IMR-90 (cell line): ENCODE data around the gene TMEM170A. TPM values are rescaled to one million over a fixed set of nuclear protein-coding genes. Genes with fewer than 3 reads are reported as not detected.
A peak's percentile ranks its signal among the peaks of the same experiment; 100 is the strongest.
"Not testable (repeated sequence)": the region's sequence is repeated elsewhere in the genome, so short reads cannot be mapped to it uniquely, and the experiment has no call there.

ENCODE experiments used
- ATAC-seq: fragments of 200-7000 bp; cut with Tn5 transposase; 2 replicates; pipeline ENCODE4 v1.9.1; 2020; ENCODE audit warnings: low read depth, mild to moderate bottlenecking, moderate library complexity
- BruUV-seq: library from RNA; stranded (reverse); fragments of 400-500 nt; replicated peaks from 2 replicates; lab custom pipeline; 2021; lab: Mats Ljungman, UMichigan
- CTCF ChIA-PET: fragments of 300-600 bp; formaldehyde crosslinking; extraction: SDS; loops from one replicate; lab custom pipeline; 2021; ENCODE audit warnings: antibody characterized with exemption; lab: Yijun Ruan, JAX
- POLR2A ChIA-PET: fragments of 300-600 bp; sonication (Branson Sonifier 250); formaldehyde crosslinking; loops from one replicate; lab custom pipeline; 2022; ENCODE audit warnings: antibody characterized with exemption; ENCODE audit not compliant: unreplicated experiment; lab: Charles Lee
- DNase-seq: peaks from one replicate; pipeline ENCODE4 v3.0.0; 2013
- H2AFZ ChIP-seq: replicated peaks from 2 replicates; pipeline ENCODE3; 2013; ENCODE audit warnings: low read length, mild to moderate bottlenecking; ENCODE audit not compliant: poor library complexity
- H2AK5ac ChIP-seq: 2 replicates; pipeline ENCODE4 v1.6.1; 2013; ENCODE audit warnings: low read depth, low read length, inconsistent platforms
- H2AK9ac ChIP-seq: replicated peaks from 2 replicates; pipeline ENCODE3; 2013; ENCODE audit warnings: mild to moderate bottlenecking, low read depth, low read length, moderate library complexity; ENCODE audit not compliant: poor library complexity
- H2BK120ac ChIP-seq: 2 replicates; pipeline ENCODE4 v1.6.1; 2013; ENCODE audit warnings: low read depth, low read length, inconsistent platforms
- H2BK15ac ChIP-seq: 3 replicates; pipeline ENCODE4 v1.6.1; 2013; ENCODE audit warnings: low read depth, low read length, inconsistent platforms
- H2BK20ac ChIP-seq: 2 replicates; pipeline ENCODE4 v1.6.1; 2013; ENCODE audit warnings: low read depth, mild to moderate bottlenecking, inconsistent platforms, low read length, moderate library complexity
- H2BK5ac ChIP-seq: 2 replicates; pipeline ENCODE4 v1.6.1; 2013; ENCODE audit warnings: mild to moderate bottlenecking, low read depth, low read length, inconsistent platforms; ENCODE audit not compliant: poor library complexity, severe bottlenecking
- H3K14ac ChIP-seq: replicated peaks from 2 replicates; pipeline ENCODE4 v1.6.1; 2013; ENCODE audit warnings: low read depth, low read length, inconsistent platforms
- H3K18ac ChIP-seq: 2 replicates; pipeline ENCODE4 v1.6.1; 2013; ENCODE audit warnings: low read depth, low read length, control low read depth
- H3K23ac ChIP-seq: 2 replicates; pipeline ENCODE4 v1.6.1; 2013; ENCODE audit warnings: low read depth, low read length, inconsistent platforms
- H3K27ac ChIP-seq: 2 replicates; pipeline ENCODE4 v1.5.1; 2013; ENCODE audit warnings: mild to moderate bottlenecking, control low read depth, low read length; ENCODE audit not compliant: insufficient read depth
- H3K27me3 ChIP-seq: 2 replicates; pipeline ENCODE4 v1.6.1; 2013; ENCODE audit warnings: low read length; ENCODE audit not compliant: control insufficient read depth, insufficient read depth
- H3K36me3 ChIP-seq: 2 replicates; pipeline ENCODE4 v1.6.1; 2013; ENCODE audit warnings: low read length, mixed read lengths; ENCODE audit not compliant: control insufficient read depth, insufficient read depth
- H3K4ac ChIP-seq: 2 replicates; pipeline ENCODE4 v1.6.1; 2013; ENCODE audit warnings: low read depth, low read length, inconsistent platforms
- H3K4me1 ChIP-seq: 2 replicates; pipeline ENCODE4 v1.6.1; 2013; ENCODE audit warnings: low read length, mixed read lengths; ENCODE audit not compliant: control insufficient read depth, insufficient read depth
- H3K4me2 ChIP-seq: 2 replicates; pipeline ENCODE4 v1.6.1; 2013; ENCODE audit warnings: low read depth, mild to moderate bottlenecking, control low read depth, low read length, moderate library complexity
- H3K4me3 ChIP-seq: 2 replicates; pipeline ENCODE4 v1.5.1; 2013; ENCODE audit warnings: low read depth, mild to moderate bottlenecking, control low read depth, low read length, moderate library complexity; ENCODE audit not compliant: insufficient read depth
- H3K56ac ChIP-seq: 2 replicates; pipeline ENCODE4 v1.6.1; 2013; ENCODE audit warnings: low read length, inconsistent platforms; ENCODE audit not compliant: insufficient read depth; ENCODE audit errors: extremely low read depth
- H3K79me1 ChIP-seq, 2 experiments: 2 replicates each; pipeline ENCODE4 v1.6.1; 2013; ENCODE audit warnings: low read length in 2 of 2, inconsistent platforms in 1 of 2, low read depth in 1 of 2
- H3K9ac ChIP-seq: 2 replicates; pipeline ENCODE4 v1.6.1; 2013; ENCODE audit warnings: low read depth, low read length, control low read depth
- H3K9me1 ChIP-seq: 2 replicates; pipeline ENCODE4 v1.6.1; 2013; ENCODE audit warnings: low read length, inconsistent platforms; ENCODE audit not compliant: insufficient read depth
- H3K9me3 ChIP-seq: 2 replicates; pipeline ENCODE4 v1.6.1; 2013; ENCODE audit warnings: low read length; ENCODE audit not compliant: control insufficient read depth, insufficient read depth
- H4K20me1 ChIP-seq: 2 replicates; pipeline ENCODE4 v1.6.1; 2013; ENCODE audit warnings: low read length, inconsistent platforms; ENCODE audit not compliant: insufficient read depth
- H4K5ac ChIP-seq: 2 replicates; pipeline ENCODE4 v1.6.1; 2013; ENCODE audit warnings: mild to moderate bottlenecking, low read depth, low read length, control low read depth
- H4K8ac ChIP-seq, 2 experiments: 2 replicates each; pipeline ENCODE4 v1.6.1; 2013; ENCODE audit warnings: low read depth in 2 of 2, low read length in 2 of 2, control low read depth in 1 of 2, inconsistent platforms in 1 of 2
- H4K91ac ChIP-seq: 2 replicates; pipeline ENCODE4 v1.6.1; 2013; ENCODE audit warnings: low read depth, low read length, inconsistent platforms; ENCODE audit not compliant: insufficient read depth
- CTCF ChIP-seq: conservative IDR thresholded peaks from 2 replicates; pipeline ENCODE4 v1.5.1; 2012; ENCODE audit warnings: mild to moderate bottlenecking, low read depth, low read length, improper control_type of control experiment
- FOS ChIP-seq: fragments of 150-350 bp; IDR thresholded peaks from 2 replicates; pipeline ENCODE4 v1.6.1; 2016; ENCODE audit warnings: low read depth, low read length
- MAFK ChIP-seq: IDR thresholded peaks from 2 replicates; pipeline ENCODE4 v1.6.1; 2012; ENCODE audit warnings: low read depth, low read length, improper control_type of control experiment
- POLR2A ChIP-seq: IDR thresholded peaks from 2 replicates; pipeline ENCODE4 v1.6.1; 2012; ENCODE audit warnings: mild to moderate bottlenecking, low read depth, low read length
- WGBS, 2 experiments: methylation state at CpG; one replicate each; pipeline versions ENCODE4 v1.1.5 to v1.1.7; 2013; ENCODE audit warnings: missing lambda C conversion rate in 2 of 2; ENCODE audit not compliant: insufficient read length in 1 of 2; ENCODE audit errors: extremely low coverage in 2 of 2; 5-methylcytosine and 5-hydroxymethylcytosine counted together
- dilution Hi-C: fragments of 300-500 bp; cut with HindIII; formaldehyde crosslinking; loops from one replicate; pipeline ENCODE4 v1.14.3; 2018; ENCODE audit warnings: low sequenced_read_pairs; ENCODE audit not compliant: unreplicated experiment
- in situ Hi-C: fragments of 300-500 bp; cut with MboI; formaldehyde crosslinking; loops from 3 replicates; pipeline ENCODE4 v1.14.3; 2019; ENCODE audit warnings: low sequenced_read_pairs, inconsistent platforms, mixed read lengths
- intact Hi-C: fragments of 100-400 bp; cut with micrococcal nuclease; formaldehyde crosslinking; loops from 2 replicates; pipeline ENCODE4 v1.10.0; 2022
- polyA plus RNA-seq, 3 experiments: library from polyadenylated mRNA; depleted of rRNA; stranded (reverse); fragments of >200 nt; gene quantifications; 2 replicates each; pipeline ENCODE4 v1.2.3, GENCODE V29; 2012; ENCODE audit warnings: low replicate concordance in 1 of 3
- total RNA-seq: library from RNA; depleted of rRNA; stranded (reverse); fragments of >200 nt; gene quantifications from 2 replicates; pipeline ENCODE4 v1.2.3, GENCODE V29; 2012

The TMEM170A gene
- total and polyA plus RNA-seq, 2 of the 4 experiments (the other 2 are of a cell fraction): 7.3 to 10.9 TPM

- POLR2A ChIA-PET: no interaction called here
- dilution Hi-C loops: no loop called here
- Histone ChIP-seq H3K9me1 (no peaks in the 10 kb centered on the region), H3K4me1 (no peaks in the 10 kb centered on the region), H3K18ac (no peak overlapping the region), H2AFZ (no peak overlapping the region), H2BK15ac (no peak overlapping the region), H3K4me2 (no peak overlapping the region), H3K23ac (no peak overlapping the region), H4K91ac (no peak overlapping the region), H3K79me1 (peaks cover 12 to 52% of the 10 kb centered on the region in 2 experiments), H3K27me3 (no peaks in the 10 kb centered on the region), H4K20me1 (0 out of 2 replicates have a peak, but pooled peaks cover 3% of the 10 kb centered on the region), H2BK120ac (no peak overlapping the region), H2AK5ac (no peak overlapping the region), H3K56ac (no peak overlapping the region), H2AK9ac (no peak overlapping the region), H3K9ac (no peak overlapping the region), H3K14ac (no peak overlapping the region), H3K9me3 (no peaks in the 10 kb centered on the region), H3K4me3 (no peak overlapping the region), H3K36me3 (peaks cover 2% of the 10 kb centered on the region; the same call in 1 of the 2 replicates), H2BK5ac (no peak overlapping the region), H4K8ac (no peak overlapping the region), H3K27ac (no peak overlapping the region), H2BK20ac (no peak overlapping the region), H4K5ac (no peak overlapping the region), H3K4ac (no peak overlapping the region)
- CTCF ChIA-PET: interaction anchor here (0.6 kb wide), 1 partner anchor 173 kb away, joined by 4 read pairs; no protein-coding TSS in a partner anchor
- TF ChIP-seq CTCF (no peak), MAFK (0 out of 2 replicates have a peak, but pooled peaks have one; percentile 18), POLR2A (no peak), FOS (no peak)
- 97% methylated on average over 5 of the region's 11 CpGs; no CpG with 5 or more reads in 1 of the 2 experiments for WGBS, 2 experiments
- intact Hi-C loops: no loop called here
- no TSS peak for BruUV-seq
- ATAC-seq (no peak), DNase-seq (no peak)
- in situ Hi-C loops: no loop called here
Measured at GRCh38 chr16:75429621-75430403, 34.7 kb downstream of the TMEM170A start.

GRCh38 chr16:75426524-75426923 is 38.0 kb downstream of the TMEM170A start:
- CTCF ChIA-PET, H3K4me1 ChIP-seq, H2BK120ac ChIP-seq, H3K4me2 ChIP-seq, H3K4ac ChIP-seq, H2BK15ac ChIP-seq, H4K8ac ChIP-seq, H3K9me3 ChIP-seq, H3K23ac ChIP-seq, dilution Hi-C loops, H3K4me3 ChIP-seq, DNase-seq, in situ Hi-C loops, BruUV-seq, H2AK9ac ChIP-seq, intact Hi-C loops, H4K5ac ChIP-seq, H2BK5ac ChIP-seq, H3K14ac ChIP-seq, H3K56ac ChIP-seq, POLR2A ChIA-PET, H2AK5ac ChIP-seq, H2AFZ ChIP-seq, H3K36me3 ChIP-seq, H3K27me3 ChIP-seq, H3K27ac ChIP-seq, H3K9me1 ChIP-seq, H3K18ac ChIP-seq, H2BK20ac ChIP-seq, H4K91ac ChIP-seq, H3K9ac ChIP-seq: not testable (repeated sequence)
- ATAC-seq: peak; percentile 25; the same call in 1 of the 2 replicates
- WGBS, 2 experiments: no CpG with 5 or more reads among the region's 2 CpGs
- Histone ChIP-seq H3K79me1 (peaks cover 14 to 59% of the 10 kb centered on the region in 2 experiments), H4K20me1 (peaks cover 13% of the 10 kb centered on the region)
